ENCODE results near the gene HNRNPCL1. TPM values are rescaled to one million over a fixed set of nuclear protein-coding genes. Genes with fewer than 3 reads are reported as not detected.

HNRNPCL1 gene
- total RNA-seq, 4 donors from 2014 or later: not detected

GRCh38 chr1:12809933-12810332 is 38.6 kb downstream of the HNRNPCL1 start:
- no peak for TF ChIP-seq CTCF (IDR thresholded peaks at IDR 0.05)
- DNase-seq (ENCODE audit: low spot score) (no peak), ATAC-seq (ENCODE audit: low FRiP score) (no peak)

GRCh38 chr1:12799730-12800129 is 48.8 kb downstream of the HNRNPCL1 start:
- no peak for TF ChIP-seq CTCF (IDR thresholded peaks at IDR 0.05)
- ATAC-seq (ENCODE audit: low FRiP score): no peak

GRCh38 chr1:12798911-12799310 is 49.6 kb downstream of the HNRNPCL1 start:
- no peak for ATAC-seq (ENCODE audit: low FRiP score)
- no peak for DNase-seq (ENCODE audit: low spot score)
- TF ChIP-seq CTCF (IDR thresholded peaks at IDR 0.05): no peak

More at GRCh38 chr1:12799730-12800129, 48.8 kb downstream of the HNRNPCL1 start:
- DNase-seq (ENCODE audit: low spot score): no peak

Other genes with a start within 250 kb of the HNRNPCL1 start
- 100 to 1,000 TPM; 175 to 342 (median 227) TPM for gene DHRS3, start 230.5 kb downstream of the HNRNPCL1 start, total RNA-seq
- under 1 TPM in 1 of 4 donors, not detected in 3; 0.28 TPM for gene AADACL4, start 204.6 kb downstream of the HNRNPCL1 start, total RNA-seq
- gene AADACL3, start 132.6 kb downstream of the HNRNPCL1 start, total RNA-seq: under 1 TPM in 1 of 4 donors, not detected in 3; 0.31 TPM
- gene CFAP107, start 102.5 kb downstream of the HNRNPCL1 start, total RNA-seq: not detected
- not detected for gene PRAMEF12, start 75.0 kb downstream of the HNRNPCL1 start, total RNA-seq
- gene PRAMEF1, start 57.3 kb downstream of the HNRNPCL1 start, total RNA-seq: not detected
- gene PRAMEF11, start 17.3 kb downstream of the HNRNPCL1 start, total RNA-seq: not detected
- gene PRAMEF2, start 8.4 kb upstream of the HNRNPCL1 start, total RNA-seq: not detected
- gene PRAMEF4, start 37.5 kb upstream of the HNRNPCL1 start, total RNA-seq: not detected
- gene PRAMEF10, start 49.5 kb upstream of the HNRNPCL1 start, total RNA-seq: not detected
- not detected for gene PRAMEF7, start 67.9 kb upstream of the HNRNPCL1 start, total RNA-seq
- not detected for gene PRAMEF6, start 98.9 kb upstream of the HNRNPCL1 start, total RNA-seq
- gene PRAMEF27, start 207.9 kb upstream of the HNRNPCL1 start, total RNA-seq: not detected
- not detected for gene HNRNPCL3, start 212.0 kb upstream of the HNRNPCL1 start, total RNA-seq
- not detected for gene PRAMEF25, start 222.1 kb upstream of the HNRNPCL1 start, total RNA-seq